ENCODE data around the gene IL18RAP.

DNA sequence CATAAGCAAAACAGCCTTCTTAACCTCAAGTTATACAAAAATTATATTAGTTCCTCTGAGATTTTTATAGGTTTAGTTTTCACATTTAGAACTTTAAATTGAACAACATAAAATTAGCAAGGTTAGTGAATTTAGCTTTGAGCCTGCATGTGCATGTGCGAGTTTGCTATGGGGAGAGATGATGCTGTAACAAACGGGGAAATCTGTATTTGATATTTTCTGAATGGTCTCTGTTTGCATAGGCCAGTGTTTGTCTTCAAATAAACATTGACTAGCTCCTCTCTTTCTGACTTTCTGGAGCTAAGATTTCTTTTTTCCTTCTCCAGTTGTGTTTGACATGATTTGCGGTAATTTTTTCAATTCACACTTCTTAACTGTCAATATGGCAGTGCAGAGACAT lies 30.9 kb upstream of the IL18RAP start:
- TF ChIP-seq, protein P1, sequence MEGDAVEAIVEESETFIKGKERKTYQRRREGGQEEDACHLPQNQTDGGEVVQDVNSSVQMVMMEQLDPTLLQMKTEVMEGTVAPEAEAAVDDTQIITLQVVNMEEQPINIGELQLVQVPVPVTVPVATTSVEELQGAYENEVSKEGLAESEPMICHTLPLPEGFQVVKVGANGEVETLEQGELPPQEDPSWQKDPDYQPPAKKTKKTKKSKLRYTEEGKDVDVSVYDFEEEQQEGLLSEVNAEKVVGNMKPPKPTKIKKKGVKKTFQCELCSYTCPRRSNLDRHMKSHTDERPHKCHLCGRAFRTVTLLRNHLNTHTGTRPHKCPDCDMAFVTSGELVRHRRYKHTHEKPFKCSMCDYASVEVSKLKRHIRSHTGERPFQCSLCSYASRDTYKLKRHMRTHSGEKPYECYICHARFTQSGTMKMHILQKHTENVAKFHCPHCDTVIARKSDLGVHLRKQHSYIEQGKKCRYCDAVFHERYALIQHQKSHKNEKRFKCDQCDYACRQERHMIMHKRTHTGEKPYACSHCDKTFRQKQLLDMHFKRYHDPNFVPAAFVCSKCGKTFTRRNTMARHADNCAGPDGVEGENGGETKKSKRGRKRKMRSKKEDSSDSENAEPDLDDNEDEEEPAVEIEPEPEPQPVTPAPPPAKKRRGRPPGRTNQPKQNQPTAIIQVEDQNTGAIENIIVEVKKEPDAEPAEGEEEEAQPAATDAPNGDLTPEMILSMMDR (IDR thresholded peaks at IDR 0.05; ENCODE audit: insufficient read depth, low read length): no peak
- TF ChIP-seq, protein P2, sequence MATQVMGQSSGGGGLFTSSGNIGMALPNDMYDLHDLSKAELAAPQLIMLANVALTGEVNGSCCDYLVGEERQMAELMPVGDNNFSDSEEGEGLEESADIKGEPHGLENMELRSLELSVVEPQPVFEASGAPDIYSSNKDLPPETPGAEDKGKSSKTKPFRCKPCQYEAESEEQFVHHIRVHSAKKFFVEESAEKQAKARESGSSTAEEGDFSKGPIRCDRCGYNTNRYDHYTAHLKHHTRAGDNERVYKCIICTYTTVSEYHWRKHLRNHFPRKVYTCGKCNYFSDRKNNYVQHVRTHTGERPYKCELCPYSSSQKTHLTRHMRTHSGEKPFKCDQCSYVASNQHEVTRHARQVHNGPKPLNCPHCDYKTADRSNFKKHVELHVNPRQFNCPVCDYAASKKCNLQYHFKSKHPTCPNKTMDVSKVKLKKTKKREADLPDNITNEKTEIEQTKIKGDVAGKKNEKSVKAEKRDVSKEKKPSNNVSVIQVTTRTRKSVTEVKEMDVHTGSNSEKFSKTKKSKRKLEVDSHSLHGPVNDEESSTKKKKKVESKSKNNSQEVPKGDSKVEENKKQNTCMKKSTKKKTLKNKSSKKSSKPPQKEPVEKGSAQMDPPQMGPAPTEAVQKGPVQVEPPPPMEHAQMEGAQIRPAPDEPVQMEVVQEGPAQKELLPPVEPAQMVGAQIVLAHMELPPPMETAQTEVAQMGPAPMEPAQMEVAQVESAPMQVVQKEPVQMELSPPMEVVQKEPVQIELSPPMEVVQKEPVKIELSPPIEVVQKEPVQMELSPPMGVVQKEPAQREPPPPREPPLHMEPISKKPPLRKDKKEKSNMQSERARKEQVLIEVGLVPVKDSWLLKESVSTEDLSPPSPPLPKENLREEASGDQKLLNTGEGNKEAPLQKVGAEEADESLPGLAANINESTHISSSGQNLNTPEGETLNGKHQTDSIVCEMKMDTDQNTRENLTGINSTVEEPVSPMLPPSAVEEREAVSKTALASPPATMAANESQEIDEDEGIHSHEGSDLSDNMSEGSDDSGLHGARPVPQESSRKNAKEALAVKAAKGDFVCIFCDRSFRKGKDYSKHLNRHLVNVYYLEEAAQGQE (IDR thresholded peaks at IDR 0.05; ENCODE audit: insufficient replicate concordance, low read depth): no peak
- TF ChIP-seq POLR2AphosphoS5 (IDR thresholded peaks at IDR 0.05; ENCODE audit: low read depth): no peak
- no peak for TF ChIP-seq SPI1 (IDR thresholded peaks at IDR 0.05; ENCODE audit: borderline replicate concordance, low read depth)

Measured in HL-60 (cell line).